Panc1 (cell line): Measurements from ENCODE around the gene MRPL33. TPM values are rescaled to one million over a fixed set of nuclear protein-coding genes. Genes with fewer than 3 reads are reported as not detected.

Experiments used
- ATAC-seq: fragments of 200-7000 bp; cut with Tn5 transposase; 2 replicates; pipeline ENCODE4 v1.9.1; 2020; ENCODE audit warnings: mild to moderate bottlenecking, moderate library complexity
- BruUV-seq: library from RNA; stranded (reverse); fragments of 400-500 nt; replicated peaks from 2 replicates; lab custom pipeline; 2021; lab: Mats Ljungman, UMichigan
- CTCF ChIA-PET: fragments of 300-600 bp; sonication (Branson Sonifier 250); formaldehyde crosslinking; loops from one replicate; lab custom pipeline; 2022; ENCODE audit warnings: antibody characterized with exemption; lab: Charles Lee
- POLR2A ChIA-PET: fragments of 300-600 bp; sonication (Branson Sonifier 250); formaldehyde crosslinking; loops from one replicate; lab custom pipeline; 2022; ENCODE audit warnings: antibody characterized with exemption; lab: Charles Lee
- DNase-seq: peaks from one replicate; pipeline ENCODE4 v3.0.0-alpha.2; 2010; ENCODE audit warnings: low read depth, low spot score
- H3K27ac ChIP-seq: 2 replicates; pipeline ENCODE4 v1.5.1; 2011; ENCODE audit warnings: mild to moderate bottlenecking, low read length, inconsistent platforms
- H3K27me3 ChIP-seq: fragments of 200-500 bp; sonication (Bioruptor generic); 2 replicates; pipeline ENCODE4 v1.6.0; 2014; ENCODE audit warnings: low read length, inconsistent platforms; ENCODE audit not compliant: control insufficient read depth, insufficient read depth
- H3K36me3 ChIP-seq: fragments of 200-500 bp; sonication (Bioruptor generic); 2 replicates; pipeline ENCODE4 v1.5.1; 2014; ENCODE audit warnings: inconsistent platforms, mild to moderate bottlenecking, low read length, moderate library complexity; ENCODE audit not compliant: control insufficient read depth, insufficient read depth
- H3K4me1 ChIP-seq: 2 replicates; pipeline ENCODE4 v1.5.1; 2011; ENCODE audit warnings: inconsistent platforms, mild to moderate bottlenecking, low read length, moderate library complexity; ENCODE audit not compliant: control insufficient read depth, insufficient read depth
- H3K4me3 ChIP-seq, 2 experiments: 2 replicates each; pipeline ENCODE4 v1.5.1; 2011 to 2012; ENCODE audit warnings: low read depth in 2 of 2, low read length in 2 of 2, mild to moderate bottlenecking in 2 of 2, inconsistent platforms in 1 of 2, moderate library complexity in 1 of 2
- H3K9me3 ChIP-seq: fragments of 200-500 bp; sonication (Bioruptor generic); 2 replicates; pipeline ENCODE4 v1.5.1; 2014; ENCODE audit warnings: low read depth, mild to moderate bottlenecking, inconsistent platforms, low read length, moderate library complexity; ENCODE audit not compliant: control insufficient read depth, insufficient read depth
- CTCF ChIP-seq: fragments of 450-650 bp; IDR thresholded peaks from 2 replicates; pipeline ENCODE4 v1.5.1; 2017; ENCODE audit warnings: mild to moderate bottlenecking
- POLR2AphosphoS5 ChIP-seq: IDR thresholded peaks from 2 replicates; pipeline ENCODE4 v1.6.1; 2012; ENCODE audit warnings: mild to moderate bottlenecking, low read depth, low read length, moderate library complexity
- SIN3A ChIP-seq: IDR thresholded peaks from 2 replicates; pipeline ENCODE4 v1.6.1; 2012; ENCODE audit warnings: low read depth, mild to moderate bottlenecking, low read length, moderate library complexity, borderline replicate concordance; ENCODE audit not compliant: insufficient read depth
- TCF7L2 ChIP-seq: IDR thresholded peaks from 2 replicates; pipeline ENCODE4 v1.6.1; 2011; ENCODE audit warnings: mild to moderate bottlenecking, low read depth, low read length, inconsistent platforms
- in situ Hi-C: cut with HindIII; loops from 2 replicates; pipeline ENCODE4 v1.10.0; 2016; ENCODE audit warnings: low sequenced_read_pairs, low pct_unique_long_range_greater_than_20kb
- intact Hi-C: fragments of 100-400 bp; cut with micrococcal nuclease; formaldehyde crosslinking; loops from one replicate; pipeline ENCODE4 v1.10.0; 2022; ENCODE audit not compliant: unreplicated experiment
- total RNA-seq: library from RNA; stranded (reverse); gene quantifications from one replicate; pipeline ENCODE4 v1.2.1, GENCODE V29; 2021; ENCODE audit not compliant: unreplicated experiment
- TF ChIP-seq, protein P1 (sequence below), 2 experiments: IDR thresholded peaks; 2 replicates each; pipeline ENCODE4 v1.6.1; 2011 to 2012; ENCODE audit warnings: low read depth in 2 of 2, control low read depth in 1 of 2, low read length in 1 of 2, mild to moderate bottlenecking in 1 of 2, moderate library complexity in 1 of 2; ENCODE audit not compliant: insufficient read depth in 1 of 2

Gene MRPL33
- total RNA-seq, 1 experiment from 2014 or later = 61.6 TPM

DNA sequence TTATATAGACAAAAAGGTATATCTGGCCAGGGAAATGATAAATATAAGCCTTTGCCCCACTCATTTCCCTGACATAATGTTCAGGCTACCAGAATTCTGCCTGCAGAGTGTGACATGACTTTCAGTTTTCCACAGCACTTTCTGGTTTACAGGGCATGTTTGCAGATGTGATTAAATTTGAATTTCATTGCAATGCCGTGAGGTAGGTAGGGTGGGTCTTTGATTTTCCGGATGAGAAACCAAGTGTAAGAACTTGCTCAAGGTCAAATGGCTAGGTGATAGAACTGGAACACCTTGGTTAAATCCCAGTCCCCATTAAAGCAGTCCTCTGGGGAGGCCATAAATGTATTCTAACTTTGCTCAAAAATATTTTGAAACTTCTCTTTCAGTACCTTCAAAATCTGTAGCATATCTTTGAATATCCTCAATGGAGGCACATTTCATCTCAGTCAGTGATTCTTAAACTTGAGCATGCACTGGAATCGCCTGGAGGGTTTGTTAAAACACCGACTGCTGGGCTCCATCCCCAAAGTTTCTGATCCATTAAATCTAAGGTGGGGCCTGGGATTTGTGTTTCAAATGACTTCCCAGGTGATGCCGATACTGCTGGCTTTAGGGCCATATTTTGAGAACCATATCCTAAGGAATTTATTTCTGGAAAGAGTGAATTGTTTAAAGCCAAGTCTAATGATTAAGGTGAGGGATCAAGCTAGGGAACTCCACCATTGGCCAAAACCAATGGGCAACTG, 35.0 kb downstream of the MRPL33 start:
- H3K36me3 ChIP-seq = no peaks in the 10 kb centered on the region
- in situ Hi-C loops = no loop called here
- CTCF ChIA-PET = no interaction called here

GRCh38 chr2:27807476-27807875, 36.0 kb downstream of the MRPL33 start:
- no peaks in the 10 kb centered on the region for H3K27me3 ChIP-seq
- no peak overlapping the region for H3K27ac ChIP-seq
- ChIA-PET CTCF (interaction anchor here (0.7 kb wide), 1 partner anchor 571 kb away, joined by 3 read pairs; no protein-coding TSS in a partner anchor), POLR2A (no interaction called here)
- no peaks in the 10 kb centered on the region for H3K9me3 ChIP-seq
- ATAC-seq = peak; percentile 74; the same call in 1 of the 2 replicates
- intact Hi-C loops (no loop called here), in situ Hi-C loops (no loop called here)
- DNase-seq = no peak
- H3K36me3 ChIP-seq = no peaks in the 10 kb centered on the region
- BruUV-seq = no TSS peak
- peak; percentile 77 for TF ChIP-seq CTCF
- TF ChIP-seq TCF7L2 = no peak
- TF ChIP-seq POLR2AphosphoS5 = no peak
- TF ChIP-seq SIN3A = no peak
- H3K4me3 ChIP-seq = no peak overlapping the region
- H3K4me1 ChIP-seq = no peaks in the 10 kb centered on the region

More for the DNA sequence above, 35.0 kb downstream of the MRPL33 start:
- intact Hi-C loops = no loop called here
- Histone ChIP-seq H3K4me3 (no peak overlapping the region), H3K27me3 (no peaks in the 10 kb centered on the region), H3K27ac (no peak overlapping the region), H3K9me3 (no peaks in the 10 kb centered on the region), H3K4me1 (no peaks in the 10 kb centered on the region)
- DNase-seq (no peak), ATAC-seq (no peak)
- no peak for TF ChIP-seq POLR2AphosphoS5
- TF ChIP-seq SIN3A = no peak
- no peak for TF ChIP-seq TCF7L2
- TF ChIP-seq, protein P1, sequence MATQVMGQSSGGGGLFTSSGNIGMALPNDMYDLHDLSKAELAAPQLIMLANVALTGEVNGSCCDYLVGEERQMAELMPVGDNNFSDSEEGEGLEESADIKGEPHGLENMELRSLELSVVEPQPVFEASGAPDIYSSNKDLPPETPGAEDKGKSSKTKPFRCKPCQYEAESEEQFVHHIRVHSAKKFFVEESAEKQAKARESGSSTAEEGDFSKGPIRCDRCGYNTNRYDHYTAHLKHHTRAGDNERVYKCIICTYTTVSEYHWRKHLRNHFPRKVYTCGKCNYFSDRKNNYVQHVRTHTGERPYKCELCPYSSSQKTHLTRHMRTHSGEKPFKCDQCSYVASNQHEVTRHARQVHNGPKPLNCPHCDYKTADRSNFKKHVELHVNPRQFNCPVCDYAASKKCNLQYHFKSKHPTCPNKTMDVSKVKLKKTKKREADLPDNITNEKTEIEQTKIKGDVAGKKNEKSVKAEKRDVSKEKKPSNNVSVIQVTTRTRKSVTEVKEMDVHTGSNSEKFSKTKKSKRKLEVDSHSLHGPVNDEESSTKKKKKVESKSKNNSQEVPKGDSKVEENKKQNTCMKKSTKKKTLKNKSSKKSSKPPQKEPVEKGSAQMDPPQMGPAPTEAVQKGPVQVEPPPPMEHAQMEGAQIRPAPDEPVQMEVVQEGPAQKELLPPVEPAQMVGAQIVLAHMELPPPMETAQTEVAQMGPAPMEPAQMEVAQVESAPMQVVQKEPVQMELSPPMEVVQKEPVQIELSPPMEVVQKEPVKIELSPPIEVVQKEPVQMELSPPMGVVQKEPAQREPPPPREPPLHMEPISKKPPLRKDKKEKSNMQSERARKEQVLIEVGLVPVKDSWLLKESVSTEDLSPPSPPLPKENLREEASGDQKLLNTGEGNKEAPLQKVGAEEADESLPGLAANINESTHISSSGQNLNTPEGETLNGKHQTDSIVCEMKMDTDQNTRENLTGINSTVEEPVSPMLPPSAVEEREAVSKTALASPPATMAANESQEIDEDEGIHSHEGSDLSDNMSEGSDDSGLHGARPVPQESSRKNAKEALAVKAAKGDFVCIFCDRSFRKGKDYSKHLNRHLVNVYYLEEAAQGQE (IDR thresholded peaks at IDR 0.05; ENCODE audit: insufficient read depth in 1 of 2, low read depth in 2 of 2, low read length in 1 of 2) = no peak
- no peak for TF ChIP-seq CTCF
- BruUV-seq = no TSS peak
- POLR2A ChIA-PET = interaction anchor here (0.6 kb wide), 1 partner anchor 48 kb away, joined by 7 read pairs; no protein-coding TSS in a partner anchor
